B cell (primary cell): ENCODE results near the gene DIP2B. TPM values are rescaled to one million over a fixed set of nuclear protein-coding genes. Genes with fewer than 3 reads are reported as not detected.

ENCODE experiments used
- ATAC-seq: fragments of 200-7000 bp; cut with Tn5 transposase; one replicate; pipeline ENCODE4 v1.10.0; 2021; ENCODE audit warnings: low read depth, mild to moderate bottlenecking, moderate number of reproducible peaks, moderate library complexity
- CTCF ChIA-PET: fragments of 350-600 bp; sonication (Branson Sonifier 250); formaldehyde crosslinking; loops from one replicate; lab custom pipeline; 2021; ENCODE audit warnings: antibody characterized with exemption, inconsistent platforms; lab: Charles Lee
- POLR2A ChIA-PET: fragments of 350-600 bp; sonication (Branson Sonifier 250); formaldehyde crosslinking; loops from one replicate; lab custom pipeline; 2021; ENCODE audit warnings: antibody characterized with exemption; lab: Charles Lee
- DNase-seq: peaks from one replicate; pipeline ENCODE4 v3.0.0; 2013
- H2AFZ ChIP-seq: 2 replicates; pipeline ENCODE4 v1.6.1; 2012; ENCODE audit warnings: mild to moderate bottlenecking, low read depth, low read length; ENCODE audit not compliant: insufficient read depth, poor library complexity, severe bottlenecking
- H3K27ac ChIP-seq, 2 donors: 1 replicate in 1 of 2; 2 replicates in 1 of 2; pipeline ENCODE4 v1.5.1; 2012 to 2013; ENCODE audit warnings: low read length in 2 of 2, mild to moderate bottlenecking in 2 of 2, moderate library complexity in 1 of 2
- H3K27me3 ChIP-seq, 4 experiments: fragments of 200-600 bp in 1 of 4; sonication (generic) in 1 of 4; replicated peaks in 1 of 4; 1 replicate in 2 of 4; 2 replicates in 2 of 4; pipeline versions ENCODE4 v1.6.1 to v1.7.0; 2013 to 2016; ENCODE audit warnings: low read length in 3 of 4, mild to moderate bottlenecking in 2 of 4, mixed read lengths in 1 of 4, moderate library complexity in 1 of 4; ENCODE audit not compliant: insufficient read depth in 4 of 4, control insufficient read depth in 3 of 4; ENCODE audit errors: control extremely low read depth in 1 of 4
- H3K36me3 ChIP-seq, 2 experiments: replicated peaks in 1 of 2; 1 replicate in 1 of 2; 2 replicates in 1 of 2; pipeline versions ENCODE4 v1.6.1 to v1.7.1; 2013; ENCODE audit warnings: low read length in 1 of 2; ENCODE audit not compliant: insufficient read depth in 2 of 2, control insufficient read depth in 1 of 2; ENCODE audit errors: control extremely low read depth in 1 of 2, extremely low read depth in 1 of 2
- H3K4me1 ChIP-seq, 2 donors: fragments of 200-600 bp in 1 of 2; sonication (generic) in 1 of 2; 1 replicate in 1 of 2; 2 replicates in 1 of 2; pipeline versions ENCODE4 v1.5.1 to v1.6.1; 2013 to 2017; ENCODE audit warnings: low read length in 2 of 2; ENCODE audit not compliant: control insufficient read depth in 2 of 2, insufficient read depth in 2 of 2
- H3K4me2 ChIP-seq: replicated peaks from 2 replicates; pipeline ENCODE3; 2012; ENCODE audit warnings: mild to moderate bottlenecking, low read depth, low read length; ENCODE audit not compliant: poor library complexity, severe bottlenecking
- H3K4me3 ChIP-seq, 5 experiments: fragments of 200-600 bp in 1 of 5; sonication (generic) in 1 of 5; 1 replicate in 3 of 5; 2 replicates in 2 of 5; pipeline versions ENCODE4 v1.5.1 to v1.7.0; 2011 to 2016; ENCODE audit warnings: low read length in 4 of 5, mild to moderate bottlenecking in 4 of 5, low read depth in 2 of 5, control low read depth in 1 of 5, moderate library complexity in 1 of 5; ENCODE audit not compliant: insufficient read depth in 1 of 5; ENCODE audit errors: control extremely low read depth in 1 of 5, extremely low read depth in 1 of 5
- H3K79me2 ChIP-seq: fragments of 200-600 bp; sonication (generic); one replicate; pipeline ENCODE4 v1.6.0; 2016; ENCODE audit warnings: low read length; ENCODE audit not compliant: control insufficient read depth, insufficient read depth
- H3K9ac ChIP-seq: fragments of 200-600 bp; sonication (generic); 2 replicates; pipeline ENCODE4 v1.6.1; 2017; ENCODE audit warnings: mild to moderate bottlenecking, low read length, moderate library complexity
- H3K9me3 ChIP-seq, 3 donors: one replicate each; pipeline versions ENCODE4 v1.6.1 to v1.7.1; 2013; ENCODE audit warnings: low read length in 2 of 3; ENCODE audit not compliant: control insufficient read depth in 2 of 3, insufficient read depth in 1 of 3; ENCODE audit errors: control extremely low read depth in 1 of 3
- H4K20me1 ChIP-seq: 2 replicates; pipeline ENCODE4 v1.6.0; 2012; ENCODE audit warnings: mild to moderate bottlenecking, low read length; ENCODE audit not compliant: insufficient read depth, control insufficient read depth, poor library complexity, severe bottlenecking
- H3K27ac Mint-ChIP-seq: one replicate; pipeline ENCODE4 v1.8.0; 2021; ENCODE audit warnings: mixed read lengths
- H3K27me3 Mint-ChIP-seq: one replicate; pipeline ENCODE4 v1.8.0; 2021; ENCODE audit warnings: mixed read lengths
- H3K4me1 Mint-ChIP-seq: one replicate; pipeline ENCODE4 v1.8.0; 2021; ENCODE audit warnings: mixed read lengths
- H3K4me3 Mint-ChIP-seq: one replicate; pipeline ENCODE4 v1.8.0; 2021; ENCODE audit warnings: mixed read lengths
- H3K9me3 Mint-ChIP-seq: one replicate; pipeline ENCODE4 v1.8.0; 2022; ENCODE audit warnings: mixed read lengths; ENCODE audit not compliant: insufficient read depth
- EZH2 ChIP-seq: IDR thresholded peaks from 2 replicates; pipeline ENCODE4 v1.6.1; 2012; ENCODE audit warnings: borderline replicate concordance, low read depth, mild to moderate bottlenecking, moderate library complexity, low read length; ENCODE audit not compliant: insufficient read depth, poor library complexity, severe bottlenecking
- WGBS: methylation state at CpG from one replicate; pipeline ENCODE4 v1.1.5; 2013; ENCODE audit warnings: missing lambda C conversion rate; ENCODE audit not compliant: insufficient coverage; 5-methylcytosine and 5-hydroxymethylcytosine counted together
- intact Hi-C: fragments of 100-400 bp; cut with micrococcal nuclease; formaldehyde crosslinking; loops from one replicate; pipeline ENCODE4 v1.10.0; 2022
- polyA plus RNA-seq: library from polyadenylated mRNA; depleted of rRNA; stranded (reverse); fragments of >200 nt; gene quantifications from 2 replicates; pipeline ENCODE4 v1.2.3, GENCODE V29; 2012
- total RNA-seq, 2 donors: library from RNA; stranded (reverse); fragments of 120-200 nt in 1 of 2; gene quantifications; 1 replicate in 1 of 2; 2 replicates in 1 of 2; pipeline versions ENCODE4 v1.2.3 to v1.2.4, GENCODE V29; 2013 to 2022
- TF ChIP-seq, protein P1 (sequence below): fragments of 200-600 bp; IDR thresholded peaks from one replicate; pipeline ENCODE4 v1.8.0; 2022; ENCODE audit warnings: antibody characterized with exemption, mild to moderate bottlenecking

Gene DIP2B
- total and polyA plus RNA-seq, 2 donors (not counting 1 experiment from before 2014, with no cell fraction given): 16.4 to 38.8 TPM

GRCh38 chr12:50740307-50740706 is 235.5 kb downstream of the DIP2B start:
- intact Hi-C loops: no loop called here
- Histone ChIP-seq H4K20me1 (no peaks in the 10 kb centered on the region), H2AFZ (no peak overlapping the region), H3K27me3 (no peaks in the 10 kb centered on the region), H3K4me2 (no peak overlapping the region), H3K27ac (no peak overlapping the region), H3K4me1 (no peaks in the 10 kb centered on the region), H3K4me3 (no peak overlapping the region), H3K9ac (no peak overlapping the region), H3K36me3 (peaks cover 6 to 85% of the 10 kb centered on the region in 2 experiments), H3K9me3 (no peaks in the 10 kb centered on the region), H3K79me2 (no peaks in the 10 kb centered on the region)
- WGBS: 90% methylated on average over 2 of the region's 2 CpGs
- Mint-ChIP-seq H3K9me3 (no peaks in the 10 kb centered on the region), H3K27ac (no peak overlapping the region), H3K4me1 (no peaks in the 10 kb centered on the region), H3K27me3 (no peaks in the 10 kb centered on the region), H3K4me3 (no peak overlapping the region)
- DNase-seq (no peak), ATAC-seq (no peak)
- ChIA-PET CTCF (interaction anchor here (1.3 to 1.6 kb wide), 2 partner anchors 41 to 236 kb away, joined by 3 to 4 read pairs; partner anchors contain the start of gene DIP2B), POLR2A (no interaction called here)
- TF ChIP-seq, protein P1, sequence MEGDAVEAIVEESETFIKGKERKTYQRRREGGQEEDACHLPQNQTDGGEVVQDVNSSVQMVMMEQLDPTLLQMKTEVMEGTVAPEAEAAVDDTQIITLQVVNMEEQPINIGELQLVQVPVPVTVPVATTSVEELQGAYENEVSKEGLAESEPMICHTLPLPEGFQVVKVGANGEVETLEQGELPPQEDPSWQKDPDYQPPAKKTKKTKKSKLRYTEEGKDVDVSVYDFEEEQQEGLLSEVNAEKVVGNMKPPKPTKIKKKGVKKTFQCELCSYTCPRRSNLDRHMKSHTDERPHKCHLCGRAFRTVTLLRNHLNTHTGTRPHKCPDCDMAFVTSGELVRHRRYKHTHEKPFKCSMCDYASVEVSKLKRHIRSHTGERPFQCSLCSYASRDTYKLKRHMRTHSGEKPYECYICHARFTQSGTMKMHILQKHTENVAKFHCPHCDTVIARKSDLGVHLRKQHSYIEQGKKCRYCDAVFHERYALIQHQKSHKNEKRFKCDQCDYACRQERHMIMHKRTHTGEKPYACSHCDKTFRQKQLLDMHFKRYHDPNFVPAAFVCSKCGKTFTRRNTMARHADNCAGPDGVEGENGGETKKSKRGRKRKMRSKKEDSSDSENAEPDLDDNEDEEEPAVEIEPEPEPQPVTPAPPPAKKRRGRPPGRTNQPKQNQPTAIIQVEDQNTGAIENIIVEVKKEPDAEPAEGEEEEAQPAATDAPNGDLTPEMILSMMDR: no peak
- TF ChIP-seq EZH2: no peak

- H3K27ac Mint-ChIP-seq: no peak overlapping the region
- ATAC-seq (no peak), DNase-seq (no peak)
- H3K4me1 Mint-ChIP-seq: no peaks in the 10 kb centered on the region
- no peaks in the 10 kb centered on the region for H3K27me3 Mint-ChIP-seq
- Histone ChIP-seq H3K27me3 (no peaks in the 10 kb centered on the region), H3K9me3 (no peaks in the 10 kb centered on the region), H4K20me1 (no peaks in the 10 kb centered on the region), H2AFZ (no peak overlapping the region), H3K4me2 (no peak overlapping the region), H3K27ac (no peak overlapping the region), H3K4me1 (no peaks in the 10 kb centered on the region), H3K9ac (no peak overlapping the region), H3K36me3 (peaks cover 7 to 83% of the 10 kb centered on the region in 2 experiments), H3K4me3 (no peak overlapping the region), H3K79me2 (no peaks in the 10 kb centered on the region)
- 100% methylated on average over 6 of the region's 7 CpGs for WGBS
- CTCF ChIA-PET: no interaction called here
- intact Hi-C loops: no loop called here
- no peaks in the 10 kb centered on the region for H3K9me3 Mint-ChIP-seq
- POLR2A ChIA-PET: no interaction called here
- TF ChIP-seq, protein P1: no peak
- no peak for TF ChIP-seq EZH2
- H3K4me3 Mint-ChIP-seq: no peak overlapping the region
Observed at GRCh38 chr12:50742776-50743175, 238.0 kb downstream of the DIP2B start.
